Activated T-helper 1 cell treated with anti-CD3 and anti-CD28 coated beads, Interleukin-2, amount 50 U/mL, for 16 hours (primary cell): ENCODE measurements around the gene STX2.
"Not testable (repeated sequence)": the region's sequence is repeated elsewhere in the genome, so short reads cannot be mapped to it uniquely, and the experiment has no call there.

Experiments
- DNase-seq, 2 donors: peaks; one replicate each; pipeline ENCODE4 v3.0.0-alpha.2; 2020; ENCODE audit warnings: low read depth in 1 of 2, low spot score in 1 of 2

Gene STX2

DNA sequence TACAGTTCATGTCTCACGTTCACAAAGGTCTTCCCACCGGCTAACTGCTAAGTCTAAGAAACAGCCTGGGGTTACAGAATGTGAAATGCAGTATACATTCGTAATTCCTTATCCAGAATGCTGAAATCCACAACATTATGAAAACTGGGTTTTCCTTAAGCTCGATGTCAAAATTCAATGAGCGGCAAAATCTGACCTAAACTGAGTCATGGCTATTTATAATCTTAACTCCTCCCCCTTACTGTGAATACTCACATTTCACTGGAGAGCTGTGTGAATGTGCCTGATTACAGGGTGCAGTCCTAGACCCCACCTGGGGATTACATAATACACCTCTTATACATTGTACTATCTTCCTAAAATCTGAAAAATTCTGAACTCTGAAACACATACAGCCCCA lies 35.3 kb downstream of the STX2 start:
- DNase-seq = no peak

DNA sequence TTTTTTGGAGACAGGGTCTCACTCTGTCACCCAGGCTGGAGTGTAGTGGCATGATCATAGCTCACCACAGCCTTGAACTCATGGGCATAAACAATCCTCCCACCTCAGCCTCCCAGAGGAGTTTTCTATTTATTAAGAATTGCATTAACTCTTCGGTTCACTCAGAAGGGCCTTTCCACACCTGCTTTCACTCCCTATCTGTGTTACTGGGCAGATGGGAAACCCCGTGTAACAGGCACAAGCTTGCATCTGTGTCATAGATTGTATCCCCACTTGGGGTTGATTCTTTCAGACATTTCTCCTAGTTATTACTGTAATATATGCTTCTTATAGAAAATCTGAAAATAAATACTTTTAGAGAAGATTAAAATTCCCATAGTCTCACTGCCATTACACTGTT lies 38.7 kb downstream of the STX2 start:
- DNase-seq = no peak

DNA sequence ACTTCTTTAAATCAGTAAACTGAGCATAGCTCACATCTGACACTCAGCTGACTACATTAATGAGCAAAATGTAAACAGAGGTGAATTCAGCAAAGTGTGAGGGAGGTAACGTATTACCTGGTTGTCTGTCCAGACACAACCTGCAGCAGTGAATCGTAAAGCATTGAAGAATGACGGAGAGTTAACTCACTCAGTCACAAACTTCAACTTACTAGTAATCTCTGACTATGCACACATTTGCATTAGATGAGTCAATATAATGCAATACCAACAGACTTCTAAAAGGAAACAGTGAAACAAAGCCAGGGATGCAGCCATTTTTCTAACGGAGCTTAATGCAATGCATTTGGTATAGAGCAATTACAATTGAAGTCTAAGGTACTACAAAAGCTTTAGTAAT lies 40.0 kb downstream of the STX2 start:
- no peak for DNase-seq

DNA sequence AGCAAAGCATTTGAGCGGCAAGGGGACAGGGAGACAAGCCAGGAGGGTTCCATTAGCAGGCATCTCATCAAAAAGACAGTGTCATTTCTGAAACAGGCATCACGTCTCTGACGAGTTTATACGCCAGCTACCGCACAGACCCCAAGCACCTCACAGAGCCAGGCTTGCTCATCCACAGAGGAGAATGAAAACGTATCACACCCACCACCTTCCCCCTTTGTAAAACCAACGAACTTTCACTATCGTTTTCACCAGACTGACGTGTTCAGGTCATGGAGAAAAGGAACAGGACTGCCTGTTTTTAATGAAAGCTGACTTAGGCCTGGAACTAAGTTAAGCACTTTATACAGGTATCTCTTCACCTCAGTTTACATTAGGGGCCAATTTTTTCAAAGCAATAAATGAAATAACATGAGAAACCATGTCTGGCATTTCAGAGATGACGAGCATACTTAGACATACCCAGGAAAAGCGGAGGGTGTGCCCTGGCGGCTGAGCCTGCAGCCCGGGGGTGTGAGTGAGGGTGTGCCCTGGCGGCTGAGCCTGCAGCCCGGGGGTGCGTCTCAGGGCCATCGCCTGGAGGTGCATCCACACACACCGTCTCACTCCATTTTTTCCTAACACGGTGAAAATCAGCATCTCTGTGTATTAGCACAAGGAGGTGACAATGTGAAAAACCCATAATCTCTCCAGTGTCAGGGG lies 41.9 kb downstream of the STX2 start:
- peak in 1 of 2 donors; percentile 30 for DNase-seq

DNA sequence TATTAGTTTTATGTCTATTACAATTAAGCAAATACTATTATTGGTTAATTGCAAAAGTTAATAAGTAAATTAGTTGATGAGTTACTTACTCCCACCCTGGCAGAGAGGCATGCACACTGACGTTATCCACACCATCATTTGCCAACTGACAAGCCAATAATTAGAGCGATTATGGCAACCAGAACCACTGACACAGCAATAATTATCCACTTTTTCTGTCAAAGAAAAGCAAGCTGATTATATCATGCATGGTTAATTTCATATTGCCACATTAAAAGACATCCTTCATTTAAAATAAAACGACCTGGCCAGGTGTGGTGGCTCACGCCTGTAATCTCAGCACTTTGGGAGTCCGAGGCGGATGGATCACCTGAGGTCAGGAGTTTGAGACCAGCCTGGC lies 43.1 kb downstream of the STX2 start:
- DNase-seq = no peak

DNA sequence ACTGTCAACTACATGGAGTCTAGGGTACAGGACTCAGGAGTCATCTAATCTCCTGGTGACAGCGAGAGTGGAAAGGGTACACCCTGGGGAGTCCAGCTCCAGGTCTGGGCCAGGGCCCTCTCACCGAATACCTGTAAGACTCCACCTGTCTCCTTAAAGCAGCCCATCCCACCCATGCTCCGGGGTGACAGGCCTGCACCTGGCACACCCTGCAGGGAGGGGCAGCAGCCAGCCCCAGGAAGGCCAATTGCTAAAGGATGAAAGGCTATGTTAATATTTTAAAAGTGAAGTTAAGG lies 45.5 kb downstream of the STX2 start:
- DNase-seq = no peak

DNA sequence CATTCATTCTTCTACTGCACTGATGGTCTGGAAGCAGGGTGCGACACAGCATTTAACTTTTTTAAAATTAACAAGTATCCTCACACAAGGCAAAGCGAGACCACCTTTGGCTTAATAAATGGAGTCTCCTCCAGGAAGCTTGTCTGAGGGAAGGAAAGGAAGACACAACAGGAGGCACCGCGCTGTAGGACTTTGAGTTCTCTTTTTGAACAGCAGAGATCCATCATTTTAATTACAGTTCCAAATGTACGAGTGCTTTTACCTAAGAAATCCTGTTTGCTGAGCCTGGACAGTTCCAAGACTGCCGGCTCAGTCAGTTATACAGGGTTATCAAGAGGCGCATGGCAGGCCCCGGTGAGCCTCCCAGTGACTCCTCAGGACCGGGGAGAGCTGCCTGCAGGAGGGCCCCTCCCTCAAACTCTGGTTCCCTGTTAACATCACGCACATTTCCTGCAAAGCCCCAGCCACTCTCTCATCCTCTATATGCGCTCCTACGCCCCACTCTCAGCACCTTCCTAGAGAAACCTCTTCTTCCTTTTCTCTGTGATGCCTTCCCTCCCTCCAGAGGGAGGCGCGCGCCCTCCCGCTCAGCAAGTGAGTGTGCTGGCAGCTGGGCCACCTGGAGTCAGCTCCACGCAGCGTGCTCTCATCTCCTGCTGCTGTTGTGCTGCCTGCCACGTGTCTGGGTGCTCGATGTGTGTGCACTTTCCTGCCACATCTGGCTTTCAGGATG lies 46.1 kb downstream of the STX2 start:
- no peak for DNase-seq

DNA sequence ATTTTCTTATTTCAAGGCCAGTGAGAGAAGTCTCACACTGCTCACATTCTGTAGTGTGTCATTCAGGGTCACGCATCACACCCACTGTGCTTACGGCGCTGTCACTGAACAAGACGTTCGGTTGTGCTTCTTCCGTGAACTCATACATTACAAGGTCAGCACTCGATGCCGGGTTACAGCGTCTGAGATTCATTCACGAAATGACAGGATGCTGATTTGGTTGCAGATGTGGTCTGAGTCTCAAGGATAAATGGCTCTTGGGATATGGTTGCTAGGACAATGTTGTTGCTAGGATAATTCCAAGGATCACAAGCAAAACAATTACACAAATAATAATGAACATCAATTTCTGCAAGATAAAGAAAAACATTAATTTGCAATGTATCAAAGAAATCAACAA lies 47.4 kb downstream of the STX2 start:
- no peak for DNase-seq

DNA sequence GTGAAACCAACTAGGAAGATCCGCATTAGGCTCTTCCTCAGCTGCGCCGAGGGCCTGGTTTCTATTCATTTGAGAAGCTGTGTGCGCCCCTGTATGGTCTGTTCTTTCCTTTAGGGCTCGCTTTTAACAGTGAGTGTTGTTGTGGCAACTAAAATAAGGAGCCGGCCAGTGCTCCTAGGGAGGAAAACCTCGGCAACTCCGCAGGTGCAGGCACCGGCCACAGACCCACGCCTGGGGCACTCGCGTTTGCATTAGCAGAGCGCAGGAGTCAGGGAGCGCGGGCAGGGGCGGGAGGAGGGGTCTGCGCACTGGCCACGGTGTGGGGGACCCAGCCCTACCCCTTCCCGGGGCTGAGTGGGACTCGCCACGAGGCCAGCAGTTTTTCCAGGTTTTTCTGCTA lies 50.5 kb downstream of the STX2 start:
- no peak for DNase-seq

DNA sequence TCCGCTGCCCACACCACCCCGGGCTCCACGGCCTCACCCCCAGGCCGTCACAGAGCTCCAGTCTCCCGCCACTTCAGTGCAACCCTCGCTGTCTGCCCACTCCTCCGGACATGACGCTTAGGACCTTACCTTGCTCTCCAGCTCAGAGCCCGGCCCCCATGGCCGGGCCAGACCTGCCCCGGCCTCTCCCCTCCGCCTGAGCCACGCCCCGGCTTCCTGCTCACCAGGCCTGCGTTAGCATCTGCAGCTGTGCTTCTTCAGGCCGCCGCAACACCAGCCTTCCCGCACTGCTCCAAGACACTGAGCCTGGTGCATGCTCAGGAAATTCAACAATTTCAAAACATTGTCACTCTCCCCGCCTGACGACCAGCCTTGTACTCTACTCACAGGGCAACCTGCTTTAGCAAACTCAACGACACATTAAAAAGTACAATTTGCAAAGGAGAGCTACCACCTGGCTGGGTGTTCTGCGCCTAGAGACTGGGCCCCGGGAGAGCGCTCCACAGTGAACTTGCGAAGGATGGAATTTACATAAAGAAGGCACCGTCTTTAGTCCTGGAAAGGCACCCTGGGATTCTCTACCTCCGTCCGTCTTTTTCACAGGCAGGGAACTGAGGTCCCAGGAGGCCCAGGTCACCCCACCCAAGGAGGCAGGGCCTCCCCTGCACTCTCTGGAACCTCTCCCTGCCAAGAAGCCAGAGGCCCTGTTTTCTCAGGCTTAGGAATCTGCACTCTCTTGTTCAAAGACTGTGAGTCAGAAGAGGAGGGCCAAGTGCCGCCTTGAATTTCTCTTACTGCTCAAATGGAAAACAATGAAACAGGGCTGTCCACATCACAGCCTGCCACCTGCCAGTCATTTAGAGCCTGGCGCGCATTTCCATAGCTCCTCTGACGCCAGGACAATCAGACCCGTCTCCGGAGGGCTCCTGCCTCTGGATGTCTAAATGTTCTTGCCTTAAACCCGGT lies 51.3 kb downstream of the STX2 start:
- DNase-seq = no peak

DNA sequence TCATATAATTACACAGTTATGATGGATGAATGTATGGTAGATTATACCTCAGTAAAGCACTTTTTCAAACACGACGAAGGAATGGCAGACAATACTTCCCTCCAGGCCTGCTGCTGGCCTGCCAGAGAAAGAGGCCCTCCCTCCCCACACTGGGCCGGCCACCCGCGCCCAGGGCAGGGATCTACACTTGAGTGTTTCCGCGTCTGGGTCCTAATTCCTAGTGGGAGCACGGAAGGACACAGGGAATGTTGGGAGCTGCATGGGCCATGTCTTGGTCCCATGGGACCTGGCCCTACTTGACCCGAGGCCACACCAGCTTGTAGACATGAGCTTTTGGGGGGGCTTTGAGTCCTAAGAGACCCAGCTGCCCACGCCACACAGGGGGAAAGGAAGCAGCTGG lies 52.0 kb downstream of the STX2 start:
- no peak for DNase-seq

DNA sequence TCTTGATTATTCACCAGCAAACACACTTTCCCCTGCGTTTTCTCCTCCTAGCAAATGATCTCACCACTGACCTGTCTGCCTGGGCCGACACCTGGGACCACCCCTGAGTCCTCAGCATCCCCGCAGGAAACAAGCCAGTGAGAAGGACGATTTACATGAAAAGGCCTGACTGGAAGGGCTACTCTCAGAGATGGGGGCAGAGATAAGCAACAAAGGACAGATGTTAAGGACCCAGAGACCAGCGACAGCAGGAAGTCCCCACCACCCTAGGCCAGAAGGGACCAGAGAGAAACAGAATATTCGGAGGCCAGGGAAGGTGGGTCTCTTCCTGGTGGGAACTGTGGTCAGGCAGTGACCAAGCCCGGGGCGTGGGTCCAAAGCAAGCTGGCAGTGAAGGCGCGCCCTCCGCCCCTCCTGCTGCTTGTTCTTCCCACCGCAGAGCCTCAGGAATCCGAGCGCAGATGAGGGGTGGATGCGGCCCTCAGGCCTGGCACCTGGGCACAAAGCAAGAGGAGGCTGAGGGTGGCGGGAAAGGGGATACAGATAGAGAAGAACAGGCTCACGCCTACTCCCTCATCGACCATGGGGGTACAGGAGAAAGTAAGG lies 55.8 kb downstream of the STX2 start:
- no peak for DNase-seq

DNA sequence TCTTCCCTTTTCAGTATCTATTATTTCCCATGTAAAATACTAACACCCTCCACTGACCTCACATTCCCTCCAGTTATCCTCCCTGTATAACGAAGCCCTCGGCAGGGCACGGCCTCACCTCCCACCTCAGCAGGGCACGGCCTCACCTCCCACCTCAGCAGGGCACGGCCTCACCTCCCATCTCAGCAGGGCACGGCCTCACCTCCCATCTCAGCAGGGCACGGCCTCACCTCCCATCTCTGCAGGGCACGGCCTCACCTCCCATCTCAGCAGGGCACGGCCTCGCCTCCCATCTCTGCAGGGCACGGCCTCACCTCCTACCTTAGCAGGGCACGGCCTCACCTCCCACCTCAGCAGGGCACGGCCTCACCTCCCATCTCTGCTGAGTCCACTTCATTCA lies 56.8 kb downstream of the STX2 start:
- not testable (repeated sequence) for DNase-seq

DNA sequence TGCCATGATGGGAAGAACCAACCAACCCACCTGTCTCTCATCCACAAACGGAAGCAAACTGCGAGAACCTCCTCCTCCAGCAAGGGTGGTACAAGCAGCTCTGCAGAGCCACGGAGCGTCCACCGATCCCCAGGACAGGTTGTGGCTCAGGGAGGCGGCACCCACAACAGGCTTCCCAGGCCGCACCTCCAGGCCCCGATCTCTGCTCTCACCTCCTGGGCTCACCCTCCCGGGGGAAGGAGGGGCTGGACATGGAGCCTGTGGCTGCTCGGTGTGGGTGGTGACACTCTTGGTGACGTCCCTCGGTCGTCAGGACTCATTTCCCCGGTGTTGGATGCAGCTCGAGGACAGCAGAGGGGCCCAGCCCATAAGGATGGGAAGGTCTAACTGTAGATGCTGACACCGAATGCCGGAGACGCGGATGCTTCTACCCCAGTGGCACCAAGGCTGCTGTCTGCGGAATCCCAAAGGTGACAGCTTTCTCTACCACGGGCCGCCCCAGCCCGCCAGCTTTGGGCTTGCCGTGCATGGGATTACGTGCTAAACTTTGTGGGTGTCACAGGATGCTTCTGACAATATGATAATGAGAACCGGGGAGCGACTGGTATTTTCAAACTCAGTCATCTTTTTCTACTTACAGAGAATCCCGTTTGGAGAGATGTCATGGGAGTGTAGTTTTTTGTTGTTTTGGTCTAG lies 58.0 kb downstream of the STX2 start:
- no peak for DNase-seq

DNA sequence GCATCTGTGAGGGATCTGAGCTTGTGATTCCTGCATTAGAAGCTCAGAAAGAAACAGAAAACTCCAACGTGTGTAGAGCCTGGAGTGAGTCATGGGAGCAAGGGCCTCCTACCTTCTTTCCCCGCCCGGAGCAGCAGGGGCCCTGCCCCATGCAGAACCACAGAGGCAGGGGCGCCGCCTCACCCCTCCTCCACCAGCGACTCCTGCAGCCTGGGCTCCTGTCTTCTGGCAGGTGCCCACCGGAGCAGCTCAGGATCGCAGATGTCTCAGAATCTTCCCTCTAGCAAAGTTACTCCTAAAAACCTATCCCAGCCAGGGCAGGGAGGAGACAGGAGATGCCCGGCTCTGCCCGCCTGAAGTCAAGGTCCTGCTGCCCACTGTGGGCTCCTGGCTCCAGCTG lies 58.7 kb downstream of the STX2 start:
- DNase-seq = no peak

DNA sequence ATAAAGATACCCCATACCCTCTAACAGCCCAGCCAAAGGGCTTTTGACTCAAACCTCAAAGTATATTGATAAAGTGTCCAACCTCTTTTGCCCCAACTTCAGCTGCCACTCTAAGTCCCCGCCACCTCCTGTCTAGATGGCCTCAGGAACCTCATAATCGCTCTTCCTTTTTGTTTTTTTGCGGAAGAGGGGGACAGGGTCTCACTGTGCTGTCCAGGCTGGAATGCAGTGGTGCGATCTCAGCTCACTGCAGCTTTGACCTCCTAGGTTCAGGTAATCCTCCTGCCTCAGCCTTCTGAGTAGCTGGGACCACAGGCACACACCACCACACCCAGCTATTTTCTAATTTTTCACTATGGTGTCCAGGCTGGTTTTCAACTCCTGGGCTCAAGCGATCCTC lies 60.3 kb downstream of the STX2 start:
- no peak for DNase-seq

DNA sequence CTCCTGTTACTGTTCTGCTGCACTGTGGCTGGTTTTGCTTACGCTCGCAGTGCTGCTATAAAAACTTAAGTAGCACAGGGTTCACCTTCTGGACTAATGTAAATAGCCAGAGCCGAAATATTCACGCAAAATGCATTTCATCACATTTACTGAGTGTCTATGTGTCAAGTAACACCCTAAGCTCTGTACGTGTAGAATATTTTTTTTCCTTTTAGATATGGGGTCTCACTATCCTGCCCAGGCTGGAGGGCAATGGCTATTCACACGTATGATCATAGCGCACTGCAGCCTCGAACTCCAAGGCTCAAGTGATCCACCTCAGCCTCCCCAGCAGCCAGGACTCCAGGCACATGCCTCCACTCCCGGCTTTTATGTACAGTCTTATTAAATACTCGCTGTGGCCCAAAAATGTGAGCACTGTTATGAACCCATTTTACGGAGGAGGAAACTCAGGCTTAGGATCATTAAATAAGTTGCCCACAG lies 62.2 kb downstream of the STX2 start:
- DNase-seq = no peak

DNA sequence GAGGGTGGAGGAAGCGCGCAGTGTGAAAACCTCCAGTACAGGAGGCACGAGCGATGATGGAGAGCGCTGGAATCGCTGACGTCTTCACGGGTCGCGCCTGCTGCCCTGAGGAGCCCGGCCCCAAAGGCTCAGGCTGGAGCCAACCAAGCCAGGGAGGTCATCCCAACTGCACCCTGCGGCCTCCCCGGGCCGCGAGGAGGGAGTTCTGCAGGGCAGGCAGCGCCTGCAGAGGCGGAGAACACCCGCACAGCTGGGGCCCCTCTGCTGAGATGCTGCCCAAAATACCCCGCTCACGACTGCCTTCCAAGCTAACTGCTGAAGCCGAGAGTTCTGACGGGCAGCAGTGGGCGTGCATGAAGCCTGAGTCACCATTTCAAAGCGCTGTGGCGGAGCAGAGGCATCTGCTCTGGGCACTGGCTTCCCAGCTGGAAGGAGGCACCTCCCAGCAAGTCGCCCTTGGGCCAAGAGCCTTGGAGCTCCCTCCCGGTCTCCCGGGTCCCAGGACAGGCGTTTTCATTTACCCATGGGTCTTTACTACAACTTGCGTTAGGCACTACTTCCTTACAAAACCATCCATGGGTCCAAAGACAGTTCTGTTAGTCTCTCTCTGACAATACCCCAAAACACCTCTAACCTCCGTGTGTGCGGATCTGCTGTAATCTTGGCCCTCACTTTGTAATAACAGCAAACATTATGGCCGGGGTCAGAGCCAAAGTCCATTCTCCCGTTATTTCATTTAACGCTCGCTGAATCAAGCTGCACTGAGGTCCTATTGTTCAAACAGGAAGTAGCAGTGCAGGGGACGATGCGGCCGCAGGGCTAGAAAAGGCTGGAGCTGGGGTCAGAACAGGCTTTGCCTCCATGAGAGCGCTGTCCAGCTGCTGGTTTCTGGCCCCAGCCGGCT lies 62.8 kb downstream of the STX2 start:
- peak; percentile 11 to 35 for DNase-seq

DNA sequence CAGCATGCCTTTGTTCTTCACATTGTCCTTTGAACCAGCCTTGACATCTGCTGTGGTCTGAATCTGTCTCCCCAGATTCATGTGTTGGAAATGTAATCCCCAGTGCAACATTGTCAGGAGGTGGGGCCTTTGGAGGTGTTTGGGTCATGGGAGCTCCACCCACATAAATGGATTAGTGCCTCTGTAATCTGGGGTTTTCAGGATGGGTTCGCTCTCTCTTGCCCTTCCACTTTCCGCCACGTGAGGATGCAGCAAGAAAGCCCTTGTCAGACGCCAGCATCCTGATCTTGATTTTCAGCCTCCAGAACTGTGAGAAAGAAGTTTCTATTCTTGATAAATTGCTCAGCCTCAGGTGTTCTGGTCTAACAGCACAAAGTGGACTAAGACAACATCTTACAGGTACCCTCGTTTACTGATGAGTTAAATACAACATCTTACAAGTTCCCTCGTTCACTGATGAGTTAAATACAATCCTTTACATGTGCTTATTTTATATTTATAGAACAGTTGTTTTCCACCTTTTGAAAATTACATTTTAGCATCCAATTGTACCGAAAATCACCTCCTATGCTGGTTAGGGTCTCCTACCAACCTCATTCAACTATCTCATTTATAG lies 68.5 kb downstream of the STX2 start:
- no peak for DNase-seq
